ENCODE data around the gene LAIR2. TPM values are rescaled to one million over a fixed set of nuclear protein-coding genes. Genes with fewer than 3 reads are reported as not detected.

LAIR2 gene
- total and polyA plus RNA-seq, 2 of the 13 experiments (the other 11 are each of a cell fraction or from before 2014, with no cell fraction given) = 1.3 to 1.9 TPM

- TF ChIP-seq ZFY (CRISPR knock-in tag; IDR thresholded peaks at IDR 0.05) = peak; percentile 79
- TF ChIP-seq, protein P1, sequence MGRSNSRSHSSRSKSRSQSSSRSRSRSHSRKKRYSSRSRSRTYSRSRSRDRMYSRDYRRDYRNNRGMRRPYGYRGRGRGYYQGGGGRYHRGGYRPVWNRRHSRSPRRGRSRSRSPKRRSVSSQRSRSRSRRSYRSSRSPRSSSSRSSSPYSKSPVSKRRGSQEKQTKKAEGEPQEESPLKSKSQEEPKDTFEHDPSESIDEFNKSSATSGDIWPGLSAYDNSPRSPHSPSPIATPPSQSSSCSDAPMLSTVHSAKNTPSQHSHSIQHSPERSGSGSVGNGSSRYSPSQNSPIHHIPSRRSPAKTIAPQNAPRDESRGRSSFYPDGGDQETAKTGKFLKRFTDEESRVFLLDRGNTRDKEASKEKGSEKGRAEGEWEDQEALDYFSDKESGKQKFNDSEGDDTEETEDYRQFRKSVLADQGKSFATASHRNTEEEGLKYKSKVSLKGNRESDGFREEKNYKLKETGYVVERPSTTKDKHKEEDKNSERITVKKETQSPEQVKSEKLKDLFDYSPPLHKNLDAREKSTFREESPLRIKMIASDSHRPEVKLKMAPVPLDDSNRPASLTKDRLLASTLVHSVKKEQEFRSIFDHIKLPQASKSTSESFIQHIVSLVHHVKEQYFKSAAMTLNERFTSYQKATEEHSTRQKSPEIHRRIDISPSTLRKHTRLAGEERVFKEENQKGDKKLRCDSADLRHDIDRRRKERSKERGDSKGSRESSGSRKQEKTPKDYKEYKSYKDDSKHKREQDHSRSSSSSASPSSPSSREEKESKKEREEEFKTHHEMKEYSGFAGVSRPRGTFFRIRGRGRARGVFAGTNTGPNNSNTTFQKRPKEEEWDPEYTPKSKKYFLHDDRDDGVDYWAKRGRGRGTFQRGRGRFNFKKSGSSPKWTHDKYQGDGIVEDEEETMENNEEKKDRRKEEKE (IDR thresholded peaks at IDR 0.05) = no peak
- peak; percentile 80; the same call in 1 of the 2 replicates for TF ChIP-seq ZNF326 (CRISPR knock-in tag; IDR thresholded peaks at IDR 0.05; ENCODE audit: borderline replicate concordance)
- no peak for TF ChIP-seq ZNF354B (CRISPR knock-in tag; IDR thresholded peaks at IDR 0.05)
- peak; percentile 52; the same call in 1 of the 2 replicates for TF ChIP-seq HES4 (CRISPR knock-in tag; IDR thresholded peaks at IDR 0.05; ENCODE audit: borderline replicate concordance)
- TF ChIP-seq ZNF609 (CRISPR knock-in tag; IDR thresholded peaks at IDR 0.05; ENCODE audit: borderline replicate concordance) = no peak
- no peak; the same call in 1 of the 2 replicates for TF ChIP-seq STAT5B (CRISPR knock-in tag; IDR thresholded peaks at IDR 0.05)
- 0 out of 2 replicates have a peak, but pooled peaks have one; percentile 14 for TF ChIP-seq CSRNP2 (CRISPR knock-in tag; conservative IDR thresholded peaks at IDR 0.05; ENCODE audit: low read depth)
- TF ChIP-seq, protein P2, sequence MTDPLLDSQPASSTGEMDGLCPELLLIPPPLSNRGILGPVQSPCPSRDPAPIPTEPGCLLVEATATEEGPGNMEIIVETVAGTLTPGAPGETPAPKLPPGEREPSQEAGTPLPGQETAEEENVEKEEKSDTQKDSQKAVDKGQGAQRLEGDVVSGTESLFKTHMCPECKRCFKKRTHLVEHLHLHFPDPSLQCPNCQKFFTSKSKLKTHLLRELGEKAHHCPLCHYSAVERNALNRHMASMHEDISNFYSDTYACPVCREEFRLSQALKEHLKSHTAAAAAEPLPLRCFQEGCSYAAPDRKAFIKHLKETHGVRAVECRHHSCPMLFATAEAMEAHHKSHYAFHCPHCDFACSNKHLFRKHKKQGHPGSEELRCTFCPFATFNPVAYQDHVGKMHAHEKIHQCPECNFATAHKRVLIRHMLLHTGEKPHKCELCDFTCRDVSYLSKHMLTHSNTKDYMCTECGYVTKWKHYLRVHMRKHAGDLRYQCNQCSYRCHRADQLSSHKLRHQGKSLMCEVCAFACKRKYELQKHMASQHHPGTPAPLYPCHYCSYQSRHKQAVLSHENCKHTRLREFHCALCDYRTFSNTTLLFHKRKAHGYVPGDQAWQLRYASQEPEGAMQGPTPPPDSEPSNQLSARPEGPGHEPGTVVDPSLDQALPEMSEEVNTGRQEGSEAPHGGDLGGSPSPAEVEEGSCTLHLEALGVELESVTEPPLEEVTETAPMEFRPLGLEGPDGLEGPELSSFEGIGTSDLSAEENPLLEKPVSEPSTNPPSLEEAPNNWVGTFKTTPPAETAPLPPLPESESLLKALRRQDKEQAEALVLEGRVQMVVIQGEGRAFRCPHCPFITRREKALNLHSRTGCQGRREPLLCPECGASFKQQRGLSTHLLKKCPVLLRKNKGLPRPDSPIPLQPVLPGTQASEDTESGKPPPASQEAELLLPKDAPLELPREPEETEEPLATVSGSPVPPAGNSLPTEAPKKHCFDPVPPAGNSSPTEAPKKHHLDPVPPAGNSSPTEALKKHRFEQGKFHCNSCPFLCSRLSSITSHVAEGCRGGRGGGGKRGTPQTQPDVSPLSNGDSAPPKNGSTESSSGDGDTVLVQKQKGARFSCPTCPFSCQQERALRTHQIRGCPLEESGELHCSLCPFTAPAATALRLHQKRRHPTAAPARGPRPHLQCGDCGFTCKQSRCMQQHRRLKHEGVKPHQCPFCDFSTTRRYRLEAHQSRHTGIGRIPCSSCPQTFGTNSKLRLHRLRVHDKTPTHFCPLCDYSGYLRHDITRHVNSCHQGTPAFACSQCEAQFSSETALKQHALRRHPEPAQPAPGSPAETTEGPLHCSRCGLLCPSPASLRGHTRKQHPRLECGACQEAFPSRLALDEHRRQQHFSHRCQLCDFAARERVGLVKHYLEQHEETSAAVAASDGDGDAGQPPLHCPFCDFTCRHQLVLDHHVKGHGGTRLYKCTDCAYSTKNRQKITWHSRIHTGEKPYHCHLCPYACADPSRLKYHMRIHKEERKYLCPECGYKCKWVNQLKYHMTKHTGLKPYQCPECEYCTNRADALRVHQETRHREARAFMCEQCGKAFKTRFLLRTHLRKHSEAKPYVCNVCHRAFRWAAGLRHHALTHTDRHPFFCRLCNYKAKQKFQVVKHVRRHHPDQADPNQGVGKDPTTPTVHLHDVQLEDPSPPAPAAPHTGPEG (CRISPR knock-in tag; IDR thresholded peaks at IDR 0.05) = no peak; the same call in 1 of the 2 replicates
- no peak for TF ChIP-seq HHEX (CRISPR knock-in tag; IDR thresholded peaks at IDR 0.05)
- TF ChIP-seq SOX5 (CRISPR knock-in tag; IDR thresholded peaks at IDR 0.05; ENCODE audit: borderline replicate concordance) = no peak
- no peak for TF ChIP-seq CHD2 (IDR thresholded peaks at IDR 0.05; ENCODE audit: low read depth, low read length)
- TF ChIP-seq MXD4 (CRISPR knock-in tag; IDR thresholded peaks at IDR 0.05) = peak; percentile 22; the same call in 1 of the 2 replicates
Observed at GRCh38 chr19:54462655-54463530, 39.7 kb upstream of the LAIR2 start (continued).
